Skin of body (tissue), 2 donors: ENCODE results near the gene LGALS8. TPM values are rescaled to one million over a fixed set of nuclear protein-coding genes. Genes with fewer than 3 reads are reported as not detected.

Source experiments
- DNase-seq: peaks from one replicate; lab custom pipeline; 2025; lab: John Stamatoyannopoulos, UW
- total RNA-seq: library from RNA; depleted of rRNA; stranded (reverse); fragments of >200 nt; gene quantifications from one replicate; pipeline ENCODE4 v1.2.3, GENCODE V29; 2014

LGALS8 gene
- total RNA-seq, 1 donor from 2014 or later: 90.4 TPM

- no peak for DNase-seq
Observed at GRCh38 chr1:236589531-236589930, 65.7 kb downstream of the LGALS8 start.

GRCh38 chr1:236590553-236591150, 66.9 kb downstream of the LGALS8 start:
- no peak for DNase-seq

GRCh38 chr1:236602171-236602570, 78.4 kb downstream of the LGALS8 start:
- DNase-seq: no peak

Other genes with a start within 250 kb of the LGALS8 start
- gene ERO1B, start 242.0 kb upstream of the LGALS8 start, total RNA-seq: 7.3 TPM
- gene EDARADD, start 129.7 kb upstream of the LGALS8 start, total RNA-seq: 3.0 TPM
- gene HEATR1, start 80.5 kb downstream of the LGALS8 start, total RNA-seq: 30.8 TPM
- 111 TPM for gene ACTN2, start 162.5 kb downstream of the LGALS8 start, total RNA-seq